Astrocyte of the cerebellum (primary cell): ENCODE measurements around the gene TM2D3.

ENCODE experiments used
- DNase-seq: peaks from one replicate; pipeline ENCODE4 v3.0.0-alpha.2; 2011; ENCODE audit warnings: low read depth
- H3K4me3 ChIP-seq: 2 replicates; pipeline ENCODE4 v1.5.1; 2011; ENCODE audit warnings: mild to moderate bottlenecking, low read depth, low read length, moderate library complexity
- in situ Hi-C: cut with HindIII; loops from 2 replicates; pipeline ENCODE4 v1.10.0; 2017; ENCODE audit warnings: low sequenced_read_pairs
- TF ChIP-seq, protein P1 (sequence below): IDR thresholded peaks from 2 replicates; pipeline ENCODE4 v1.5.1; 2012; ENCODE audit warnings: low read length, low read depth, moderate library complexity, mild to moderate bottlenecking; ENCODE audit errors: missing control alignments

TM2D3 gene

DNA sequence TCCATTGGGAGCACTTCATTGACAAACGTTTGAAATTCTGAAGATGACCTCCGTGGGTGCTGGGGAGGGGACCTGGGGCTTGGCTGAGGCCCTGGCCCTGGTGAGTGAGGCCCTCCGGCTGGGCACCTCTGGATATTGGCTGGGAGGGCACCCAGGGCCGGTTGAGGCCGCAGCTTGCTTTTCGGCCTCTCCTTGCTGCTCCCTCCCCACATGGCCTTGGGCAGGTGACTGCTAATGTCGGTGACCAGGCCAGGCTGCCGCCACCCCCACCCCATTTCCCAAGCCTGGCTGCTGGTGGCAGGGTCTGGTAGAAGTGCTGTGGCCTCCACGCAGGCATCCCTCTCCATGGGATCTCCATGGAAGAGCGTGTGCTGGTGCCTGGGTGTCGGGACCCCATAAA lies 39.5 kb downstream of the TM2D3 start:
- TF ChIP-seq, protein P1, sequence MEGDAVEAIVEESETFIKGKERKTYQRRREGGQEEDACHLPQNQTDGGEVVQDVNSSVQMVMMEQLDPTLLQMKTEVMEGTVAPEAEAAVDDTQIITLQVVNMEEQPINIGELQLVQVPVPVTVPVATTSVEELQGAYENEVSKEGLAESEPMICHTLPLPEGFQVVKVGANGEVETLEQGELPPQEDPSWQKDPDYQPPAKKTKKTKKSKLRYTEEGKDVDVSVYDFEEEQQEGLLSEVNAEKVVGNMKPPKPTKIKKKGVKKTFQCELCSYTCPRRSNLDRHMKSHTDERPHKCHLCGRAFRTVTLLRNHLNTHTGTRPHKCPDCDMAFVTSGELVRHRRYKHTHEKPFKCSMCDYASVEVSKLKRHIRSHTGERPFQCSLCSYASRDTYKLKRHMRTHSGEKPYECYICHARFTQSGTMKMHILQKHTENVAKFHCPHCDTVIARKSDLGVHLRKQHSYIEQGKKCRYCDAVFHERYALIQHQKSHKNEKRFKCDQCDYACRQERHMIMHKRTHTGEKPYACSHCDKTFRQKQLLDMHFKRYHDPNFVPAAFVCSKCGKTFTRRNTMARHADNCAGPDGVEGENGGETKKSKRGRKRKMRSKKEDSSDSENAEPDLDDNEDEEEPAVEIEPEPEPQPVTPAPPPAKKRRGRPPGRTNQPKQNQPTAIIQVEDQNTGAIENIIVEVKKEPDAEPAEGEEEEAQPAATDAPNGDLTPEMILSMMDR = no peak
- H3K4me3 ChIP-seq = no peak overlapping the region
- in situ Hi-C loops = no loop called here
- DNase-seq = no peak

DNA sequence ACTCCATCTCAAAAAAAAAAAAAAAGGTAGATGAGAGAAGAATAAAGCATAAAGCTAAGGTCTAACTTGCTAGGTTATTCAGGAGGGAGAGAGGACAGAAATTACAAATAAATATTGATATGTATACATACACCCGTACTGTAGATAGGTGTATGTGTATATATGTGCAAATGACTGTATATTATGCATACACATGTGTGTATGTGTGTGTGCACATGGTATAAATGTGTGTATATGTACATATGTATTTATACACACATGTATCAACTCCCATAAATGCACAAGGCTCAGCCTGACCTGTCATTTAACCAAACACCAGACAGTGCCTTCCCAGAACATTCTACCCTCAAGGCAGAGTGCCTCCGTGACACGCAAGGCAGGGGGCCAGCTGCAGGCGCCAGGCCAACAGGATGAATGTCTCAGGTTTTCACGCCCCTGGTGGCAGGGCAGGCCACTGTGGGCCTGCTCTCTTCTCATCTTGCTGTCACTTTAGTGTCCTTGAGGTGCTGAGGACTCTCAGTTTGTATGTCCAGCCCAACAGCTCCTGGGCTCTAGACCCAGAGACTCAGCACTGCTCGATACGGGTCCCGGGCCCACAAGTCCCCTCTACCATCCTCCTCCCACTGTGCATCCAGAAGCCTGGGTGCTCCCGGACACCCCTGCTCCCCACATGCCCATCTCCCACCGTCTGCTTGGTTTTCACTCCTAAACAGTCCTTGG lies 40.4 kb downstream of the TM2D3 start:
- H3K4me3 ChIP-seq = no peak overlapping the region
- DNase-seq = no peak
- TF ChIP-seq, protein P1 = no peak
- in situ Hi-C loops = no loop called here

DNA sequence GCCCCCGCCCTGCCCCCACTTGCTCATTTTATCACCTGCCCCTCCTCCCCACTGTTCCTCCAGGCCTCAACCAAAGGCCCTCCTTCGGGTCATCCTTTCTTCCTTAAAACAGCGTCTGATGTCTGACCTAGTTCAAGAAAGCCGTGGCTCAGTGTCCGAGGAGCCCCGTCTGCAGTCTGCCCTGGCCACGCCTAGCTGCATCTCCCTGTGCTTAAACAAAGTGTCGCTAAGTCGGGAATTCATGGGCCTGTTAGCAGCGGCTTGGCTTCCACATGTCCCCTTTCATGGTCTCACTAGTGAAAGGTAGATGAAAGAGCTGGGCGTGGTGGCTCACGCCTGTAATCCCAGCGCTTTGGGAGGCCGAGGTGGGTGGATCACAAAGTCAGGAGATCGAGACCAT lies 41.2 kb downstream of the TM2D3 start:
- no peak for DNase-seq
- no peak overlapping the region for H3K4me3 ChIP-seq
- TF ChIP-seq, protein P1 = no peak
- in situ Hi-C loops = no loop called here

DNA sequence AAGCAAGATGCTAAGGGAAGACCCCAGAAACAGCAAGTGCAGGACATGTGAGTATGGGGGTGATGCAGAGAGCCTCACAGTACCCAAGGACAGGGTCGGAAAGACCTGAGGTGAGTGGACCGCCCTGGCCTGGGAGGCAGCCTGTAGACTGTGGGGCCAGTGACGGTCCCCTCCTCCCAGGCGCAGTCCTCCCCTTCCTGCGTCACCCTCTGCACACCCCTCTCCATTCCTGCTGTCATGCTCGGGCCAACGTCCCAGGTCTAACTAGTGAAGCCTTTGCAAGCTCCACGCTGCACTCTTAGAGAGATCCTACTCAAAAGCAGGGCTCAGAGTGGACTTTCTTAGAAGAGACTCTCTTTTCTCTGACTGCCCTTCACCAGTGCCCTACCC lies 41.6 kb downstream of the TM2D3 start:
- DNase-seq = no peak
- H3K4me3 ChIP-seq = no peak overlapping the region
- TF ChIP-seq, protein P1 = no peak
- in situ Hi-C loops = no loop called here

DNA sequence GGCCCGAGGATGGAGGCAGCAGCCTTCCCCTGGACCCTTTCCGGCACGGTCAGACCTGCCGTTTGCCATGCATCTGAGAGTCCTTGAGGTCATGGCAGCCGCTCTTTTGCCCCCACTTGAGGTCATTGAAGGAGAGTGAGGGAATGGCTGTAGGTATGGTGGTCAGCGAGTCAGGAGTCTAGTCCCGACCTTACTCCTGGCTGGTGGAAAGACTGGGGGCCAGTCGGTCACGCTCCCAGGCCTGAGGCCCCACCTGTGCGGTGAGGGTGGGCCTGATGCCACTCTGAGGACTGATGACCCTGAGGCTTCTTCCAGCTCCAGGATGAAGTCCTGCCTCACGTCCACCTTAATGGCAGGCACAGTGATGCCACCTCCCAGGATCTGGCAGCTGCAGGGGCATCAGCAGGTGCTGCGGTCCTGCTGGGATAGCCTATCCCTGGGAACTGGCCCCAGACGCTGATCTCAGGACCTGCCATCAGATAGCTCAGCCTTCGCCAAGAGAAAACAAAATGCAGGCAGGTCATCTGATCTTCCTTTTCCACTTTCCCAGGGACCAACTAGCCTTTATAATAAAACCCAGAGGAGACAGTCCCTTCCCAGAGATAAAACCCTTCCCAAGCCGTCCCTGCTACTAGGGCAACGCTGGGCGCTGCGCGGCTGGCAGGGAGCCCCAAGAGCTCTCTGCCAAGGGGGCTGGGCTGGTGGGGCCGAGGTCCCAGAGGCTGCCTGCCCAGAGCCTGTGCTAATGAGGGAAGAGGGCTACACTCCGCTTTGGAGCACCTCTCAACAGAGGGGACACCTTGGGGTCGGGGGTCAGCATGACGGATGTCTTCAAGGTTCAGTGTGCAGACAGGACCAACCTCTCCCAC lies 42.2 kb downstream of the TM2D3 start:
- in situ Hi-C loops = loop anchor here (5.0 kb wide), 2 partner anchors 48 to 98 kb away; no protein-coding TSS in a partner anchor
- H3K4me3 ChIP-seq = no peak overlapping the region
- no peak for DNase-seq
- TF ChIP-seq, protein P1 = no peak

DNA sequence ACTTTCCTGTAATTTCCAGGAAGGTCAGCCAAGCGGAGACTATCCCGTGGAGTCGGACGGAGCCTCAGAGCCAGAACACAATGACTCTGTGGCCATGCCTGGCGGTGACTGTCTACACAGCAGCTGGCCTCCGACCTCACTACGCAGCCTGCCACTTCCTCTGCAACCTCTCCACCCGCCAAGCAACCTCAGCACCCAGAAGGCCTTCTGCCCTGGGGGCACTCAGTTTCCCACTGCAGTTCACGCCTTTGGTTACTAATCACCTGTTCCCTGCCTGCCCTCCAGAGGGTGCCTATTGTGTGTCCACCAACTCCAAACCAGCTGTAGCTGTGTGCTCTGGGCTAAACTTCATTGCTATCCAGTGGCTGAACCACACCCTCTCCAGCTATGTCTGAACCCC lies 44.0 kb downstream of the TM2D3 start:
- DNase-seq = no peak
- in situ Hi-C loops = loop anchor here (5.0 kb wide), 2 partner anchors 46 to 96 kb away; no protein-coding TSS in a partner anchor
- TF ChIP-seq, protein P1 = no peak
- no peak overlapping the region for H3K4me3 ChIP-seq
